GM19351 (cell line): Measurements from ENCODE around the gene ARHGEF19.

Experiments used
- ATAC-seq: cut with Tn5 transposase; IDR thresholded peaks from one replicate; pipeline ENCODE4 v1.9.1; 2021; ENCODE audit warnings: mild to moderate bottlenecking, moderate library complexity; ENCODE audit not compliant: unreplicated experiment

ARHGEF19 gene

DNA sequence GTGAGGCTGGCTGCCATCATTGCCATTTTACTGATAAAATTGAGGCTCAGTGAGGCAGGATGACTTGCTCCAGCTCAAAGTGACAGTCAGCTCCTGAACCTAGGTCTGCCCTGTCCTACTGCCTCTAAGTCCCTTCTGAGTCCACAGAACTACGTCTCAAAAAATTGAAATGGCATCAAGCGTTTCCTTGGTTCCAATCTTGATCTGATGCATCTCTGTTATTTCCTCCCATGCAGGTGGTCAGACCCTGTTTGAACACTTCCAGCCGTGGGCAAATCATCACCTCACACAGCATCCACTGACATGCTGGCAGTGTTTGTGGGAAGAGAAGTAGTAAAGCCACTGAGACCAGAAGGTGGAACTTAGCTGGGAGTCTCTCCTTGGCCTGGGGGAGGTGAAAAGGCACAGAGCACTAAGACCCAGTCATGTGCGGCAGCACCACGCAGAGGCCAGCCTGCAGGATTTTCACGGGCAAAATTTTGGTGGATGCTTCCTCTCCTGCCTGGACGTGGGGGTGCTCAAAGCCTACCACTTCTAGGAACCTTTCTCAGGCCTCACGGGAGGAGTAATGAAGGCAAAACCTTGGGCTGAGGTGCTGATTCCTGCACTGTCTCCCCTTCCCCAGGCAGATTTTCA lies 32.3 kb upstream of the ARHGEF19 start:
- no peak for ATAC-seq

- ATAC-seq: no peak
These were observed 31.6 kb upstream of the ARHGEF19 start for GRCh38 chr1:16243936-16244649.

DNA sequence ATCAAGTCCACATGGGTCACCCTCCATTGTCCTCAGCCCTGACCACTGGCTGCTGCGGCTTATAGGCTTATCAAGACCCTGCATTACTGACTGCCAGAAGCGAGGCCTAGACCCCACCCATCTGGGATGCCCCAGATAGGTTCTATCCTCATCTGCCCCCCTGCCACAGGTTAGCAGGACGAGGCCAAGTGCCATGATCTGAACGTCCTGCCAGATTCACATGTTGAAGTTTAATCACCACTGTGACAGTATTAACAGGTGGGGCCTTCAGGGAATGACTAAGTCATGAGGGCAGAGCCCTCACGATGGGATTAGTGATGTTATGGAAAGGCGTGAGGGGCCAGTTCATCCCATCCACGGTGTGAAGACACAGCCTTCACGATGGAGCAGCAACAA lies 30.8 kb upstream of the ARHGEF19 start:
- ATAC-seq: no peak

DNA sequence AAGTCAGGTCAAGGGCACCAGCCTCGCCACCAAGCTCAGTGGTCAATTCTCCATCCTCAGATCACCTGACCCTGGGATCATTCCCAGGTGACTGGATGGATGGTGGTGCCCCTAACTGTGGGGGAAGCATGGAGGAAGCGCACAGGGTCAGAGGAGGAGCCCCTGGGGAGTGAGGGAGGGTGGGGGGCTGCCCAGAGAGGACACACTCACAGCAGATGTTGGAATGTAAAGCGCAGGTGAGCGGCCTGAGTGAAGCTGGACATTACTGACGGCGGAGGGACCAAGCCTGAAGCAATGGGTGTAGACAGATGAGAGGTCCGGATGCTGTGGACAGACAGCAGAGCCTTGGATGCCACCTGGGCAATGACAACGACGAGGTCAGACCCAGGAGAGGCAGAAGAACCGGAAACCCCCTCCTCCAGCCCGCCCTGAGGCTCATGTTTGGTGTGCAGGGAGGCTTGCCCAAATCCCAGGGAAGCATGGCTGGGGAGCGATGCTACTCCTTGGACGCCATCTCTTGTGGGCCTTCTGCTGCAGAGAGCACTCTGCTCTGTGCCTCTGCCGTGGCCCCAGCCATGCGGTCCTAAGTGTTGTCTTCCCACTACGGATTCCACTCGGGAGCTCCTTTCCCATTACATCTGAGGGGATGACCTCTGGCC lies 30.2 kb upstream of the ARHGEF19 start:
- no peak for ATAC-seq

- no peak for ATAC-seq
These were observed 28.8 kb upstream of the ARHGEF19 start for GRCh38 chr1:16241221-16241708.

GRCh38 chr1:16239972-16240491 lies 27.6 kb upstream of the ARHGEF19 start:
- ATAC-seq: no peak

GRCh38 chr1:16237343-16237830 lies 24.9 kb upstream of the ARHGEF19 start:
- no peak for ATAC-seq

GRCh38 chr1:16236511-16237342 lies 24.3 kb upstream of the ARHGEF19 start, which contains the start of gene CPLANE2:
Gene CPLANE2, minus strand, starts transcription at chr1:16237183. Its CDS starts 441 bp downstream, at chr1:16236742.
- ATAC-seq: peak; percentile 79

DNA sequence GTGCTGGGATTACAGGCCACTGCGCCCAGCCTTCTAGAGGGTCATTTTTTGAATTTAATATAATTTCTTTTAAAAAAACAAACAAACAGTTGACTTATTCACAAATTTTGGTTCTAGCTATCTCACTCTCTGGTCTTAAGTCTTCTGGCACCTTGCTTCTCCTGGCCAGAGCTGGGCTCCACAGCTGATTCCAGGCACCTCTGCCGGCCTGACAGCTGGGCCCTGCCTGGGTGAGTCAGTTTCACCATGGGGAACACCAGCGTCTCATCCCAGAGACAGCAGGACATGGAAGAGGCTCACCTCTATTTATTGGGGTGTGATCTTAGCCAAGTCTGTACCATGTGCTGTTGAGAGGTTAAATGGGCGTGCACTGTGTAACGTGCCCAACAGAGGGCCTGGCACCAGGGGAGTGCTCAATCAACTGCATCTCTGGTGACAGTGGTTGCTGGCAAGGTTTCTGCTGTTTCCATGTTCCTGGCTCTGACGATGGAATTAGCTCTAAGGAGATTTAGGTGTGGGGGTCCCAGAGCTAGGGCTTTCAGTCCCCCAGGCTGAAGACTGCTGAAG lies 23.6 kb upstream of the ARHGEF19 start:
- ATAC-seq: peak; percentile 40

DNA sequence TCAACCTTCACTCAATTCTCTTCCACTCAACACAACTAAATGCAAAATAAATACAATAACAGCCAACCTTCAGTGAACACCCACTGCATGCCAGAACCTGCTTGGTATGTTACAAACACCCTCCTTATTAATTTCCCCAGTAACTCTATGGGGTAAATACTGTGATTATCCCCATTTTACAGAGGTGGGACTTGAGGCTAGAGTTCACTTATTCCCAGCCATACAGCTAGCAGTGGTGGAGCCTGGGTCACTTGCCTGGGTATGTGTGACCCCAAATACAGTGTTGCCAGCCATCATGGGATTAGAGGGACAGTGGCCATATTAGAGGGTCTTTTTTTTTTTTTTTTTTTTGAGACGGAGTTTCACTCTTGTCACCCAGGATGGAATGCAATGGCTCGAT lies 22.9 kb upstream of the ARHGEF19 start:
- no peak for ATAC-seq

- ATAC-seq: no peak
These were observed 21.0 kb upstream of the ARHGEF19 start for GRCh38 chr1:16233431-16233830.

- no peak for ATAC-seq
These were observed 19.9 kb upstream of the ARHGEF19 start for GRCh38 chr1:16232316-16232710.

DNA sequence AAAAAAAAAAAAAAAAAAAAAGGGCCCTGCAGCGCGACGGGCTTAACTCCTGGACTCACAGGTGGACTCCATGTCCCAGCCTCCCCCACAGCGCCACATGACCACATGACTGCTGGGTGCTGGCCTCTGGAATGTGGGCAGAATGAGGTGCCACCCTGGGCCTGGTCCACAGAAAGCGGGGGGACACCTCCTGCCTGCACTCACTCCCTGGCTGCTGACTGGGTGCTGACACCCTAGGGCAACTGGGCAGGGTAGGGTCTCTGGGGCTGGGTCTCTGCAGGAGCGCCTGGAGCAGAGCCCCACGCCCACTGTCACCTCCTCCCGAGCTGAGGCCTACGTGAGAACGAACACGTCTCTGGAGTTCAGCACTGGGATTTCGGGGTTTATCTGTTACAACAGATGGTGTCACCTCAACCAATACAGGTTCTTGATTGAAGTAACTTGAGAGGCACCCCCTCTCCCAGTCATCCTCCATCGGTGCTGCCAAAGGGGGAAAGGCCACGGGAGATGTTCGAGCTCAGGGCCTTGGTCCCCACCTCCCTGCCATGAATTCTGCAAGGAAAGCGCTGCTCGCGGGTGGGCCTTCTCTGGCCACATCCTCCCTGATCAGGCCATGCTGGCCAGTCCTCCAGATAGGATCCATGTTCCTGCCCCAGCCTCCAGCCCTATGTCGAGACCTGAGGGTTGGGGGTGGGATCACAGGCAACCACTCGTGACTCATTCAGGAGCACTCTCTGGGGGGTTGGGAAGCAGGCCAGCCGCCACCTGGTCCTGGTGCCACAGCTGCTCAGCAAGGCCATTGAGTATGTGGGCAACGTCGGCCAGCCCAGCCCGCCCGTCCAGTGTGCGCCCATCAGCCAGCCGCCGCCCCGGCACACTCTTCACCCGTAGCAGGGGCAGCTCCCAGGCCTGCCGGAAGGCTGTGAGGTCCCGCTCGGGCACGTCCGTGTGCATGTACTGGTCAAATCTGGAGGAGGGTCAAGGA lies 19.2 kb upstream of the ARHGEF19 start:
- no peak for ATAC-seq

GRCh38 chr1:16230744-16231143 lies 18.3 kb upstream of the ARHGEF19 start:
- ATAC-seq: no peak

DNA sequence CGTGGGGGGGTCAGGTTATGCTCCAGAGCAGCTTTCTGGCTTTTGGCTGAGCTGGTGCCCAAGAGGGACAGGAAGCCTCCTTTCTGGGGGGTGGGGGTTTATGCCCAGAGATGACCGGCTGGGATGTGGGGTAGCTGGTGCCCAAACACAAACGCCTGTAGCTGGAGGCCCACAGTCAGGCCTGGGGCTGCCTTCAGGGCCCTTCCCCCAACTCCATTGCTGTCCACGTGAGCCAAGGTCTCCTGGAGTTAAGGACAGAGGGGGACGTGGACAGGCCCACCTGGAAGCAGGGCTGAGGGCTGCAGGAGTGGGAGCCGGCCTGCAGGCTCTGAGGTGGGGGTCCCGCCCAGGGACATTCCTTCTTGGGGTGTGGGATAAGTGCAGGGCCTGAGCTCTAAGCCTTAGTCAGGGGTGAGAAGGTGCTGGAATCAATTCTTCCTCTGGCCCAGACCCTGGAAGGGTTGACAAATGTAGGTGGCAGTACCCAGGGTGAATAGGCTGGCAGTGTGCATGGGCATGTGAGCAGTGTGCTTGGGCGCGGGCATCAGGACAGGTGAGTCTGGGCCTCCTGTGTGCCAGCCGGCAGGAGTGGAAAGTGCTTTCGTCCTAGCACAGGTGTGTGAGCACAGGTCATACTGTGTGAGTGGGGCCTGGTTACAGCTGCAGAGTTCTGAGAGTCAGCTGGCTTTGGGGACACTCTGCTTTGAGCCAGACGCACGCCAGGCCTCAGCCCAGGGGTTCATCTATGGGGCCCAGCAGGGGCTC lies 17.7 kb upstream of the ARHGEF19 start:
- ATAC-seq: no peak

- no peak for ATAC-seq
These were observed 14.2 kb upstream of the ARHGEF19 start for GRCh38 chr1:16226490-16227179.

GRCh38 chr1:16226129-16226489 lies 13.7 kb upstream of the ARHGEF19 start:
- ATAC-seq: no peak

- no peak for ATAC-seq
These were observed 12.0 kb upstream of the ARHGEF19 start for GRCh38 chr1:16224472-16224871.
